ENCODE data around the gene ACAP1.

- no peak for TF ChIP-seq CTCF (IDR thresholded peaks at IDR 0.05)
- no peak for TF ChIP-seq POLR2A (IDR thresholded peaks at IDR 0.05)
Observed at GRCh38 chr17:7396147-7396546, 59.8 kb downstream of the ACAP1 start.
